Activated CD8-positive, alpha-beta T cell treated with anti-CD3 and anti-CD28 coated beads for 36 hours (primary cell): ENCODE results near the gene KMT5B. TPM values are rescaled to one million over a fixed set of nuclear protein-coding genes. Genes with fewer than 3 reads are reported as not detected.

ENCODE experiments used
- ATAC-seq: fragments of 200-7000 bp; cut with Tn5 transposase; one replicate; pipeline ENCODE4 v1.10.0; 2021; ENCODE audit warnings: mild to moderate bottlenecking, moderate library complexity
- CTCF ChIA-PET: fragments of 350-600 bp; sonication (Branson Sonifier 250); formaldehyde crosslinking; loops from one replicate; lab custom pipeline; 2021; ENCODE audit warnings: antibody characterized with exemption; lab: Charles Lee
- POLR2A ChIA-PET: fragments of 350-600 bp; sonication (Branson Sonifier 250); formaldehyde crosslinking; loops from one replicate; lab custom pipeline; 2021; ENCODE audit warnings: antibody characterized with exemption; lab: Charles Lee
- DNase-seq: peaks from one replicate; pipeline ENCODE4 v3.0.0-alpha.2; 2020
- H3K27ac Mint-ChIP-seq: one replicate; pipeline ENCODE4 v1.8.0; 2021; ENCODE audit warnings: mild to moderate bottlenecking, mixed read lengths
- H3K27me3 Mint-ChIP-seq: one replicate; pipeline ENCODE4 v1.8.0; 2021; ENCODE audit warnings: mixed read lengths
- H3K36me3 Mint-ChIP-seq: one replicate; pipeline ENCODE4 v1.8.0; 2021; ENCODE audit warnings: low read depth, mixed read lengths
- H3K4me1 Mint-ChIP-seq: one replicate; pipeline ENCODE4 v1.8.0; 2021; ENCODE audit warnings: low read depth, mixed read lengths
- H3K4me3 Mint-ChIP-seq: one replicate; pipeline ENCODE4 v1.8.0; 2021; ENCODE audit warnings: mild to moderate bottlenecking, moderate library complexity, mixed read lengths
- H3K9me3 Mint-ChIP-seq: one replicate; pipeline ENCODE4 v1.8.0; 2021; ENCODE audit warnings: mixed read lengths
- intact Hi-C: fragments of 100-400 bp; cut with micrococcal nuclease; formaldehyde crosslinking; loops from one replicate; pipeline ENCODE4 v1.10.0; 2022
- total RNA-seq, 2 experiments: library from RNA; stranded (reverse); gene quantifications; one replicate each; pipeline ENCODE4 v1.2.3, GENCODE V29; 2021
- TF ChIP-seq, protein P1 (sequence below): fragments of 200-600 bp; IDR thresholded peaks from one replicate; pipeline ENCODE4 v1.8.0; 2022; ENCODE audit warnings: antibody characterized with exemption, mild to moderate bottlenecking

The KMT5B gene
- total RNA-seq, 2 experiments from 2014 or later, result 16.9 to 17.9 TPM

DNA sequence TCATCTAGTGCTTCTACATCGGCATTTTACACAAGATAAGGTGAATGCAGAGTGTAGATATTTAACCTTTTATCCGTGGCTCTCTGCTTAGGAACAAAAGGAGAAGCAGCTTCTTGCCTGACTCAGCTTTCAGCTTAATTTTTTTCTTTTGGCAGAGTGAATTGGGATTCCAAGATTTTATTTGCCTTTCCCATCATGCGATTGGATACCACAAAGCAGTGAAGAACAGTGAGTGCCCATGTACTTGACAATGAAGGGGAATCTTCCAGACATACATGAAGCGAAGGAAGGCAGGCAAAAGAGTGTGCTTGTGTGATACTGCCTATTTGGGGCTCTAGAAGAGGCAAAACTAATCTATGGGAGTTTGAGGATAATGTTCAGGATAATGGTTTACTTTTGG lies 74.9 kb downstream of the KMT5B start:
- H3K9me3 Mint-ChIP-seq, result peaks cover 3% of the 10 kb centered on the region
- H3K27ac Mint-ChIP-seq, result no peak overlapping the region
- intact Hi-C loops, result no loop called here
- H3K4me3 Mint-ChIP-seq, result no peak overlapping the region
- ChIA-PET CTCF (no interaction called here), POLR2A (no interaction called here)
- H3K36me3 Mint-ChIP-seq, result peaks cover 2% of the 10 kb centered on the region
- peaks cover 13% of the 10 kb centered on the region for H3K4me1 Mint-ChIP-seq
- TF ChIP-seq, protein P1, sequence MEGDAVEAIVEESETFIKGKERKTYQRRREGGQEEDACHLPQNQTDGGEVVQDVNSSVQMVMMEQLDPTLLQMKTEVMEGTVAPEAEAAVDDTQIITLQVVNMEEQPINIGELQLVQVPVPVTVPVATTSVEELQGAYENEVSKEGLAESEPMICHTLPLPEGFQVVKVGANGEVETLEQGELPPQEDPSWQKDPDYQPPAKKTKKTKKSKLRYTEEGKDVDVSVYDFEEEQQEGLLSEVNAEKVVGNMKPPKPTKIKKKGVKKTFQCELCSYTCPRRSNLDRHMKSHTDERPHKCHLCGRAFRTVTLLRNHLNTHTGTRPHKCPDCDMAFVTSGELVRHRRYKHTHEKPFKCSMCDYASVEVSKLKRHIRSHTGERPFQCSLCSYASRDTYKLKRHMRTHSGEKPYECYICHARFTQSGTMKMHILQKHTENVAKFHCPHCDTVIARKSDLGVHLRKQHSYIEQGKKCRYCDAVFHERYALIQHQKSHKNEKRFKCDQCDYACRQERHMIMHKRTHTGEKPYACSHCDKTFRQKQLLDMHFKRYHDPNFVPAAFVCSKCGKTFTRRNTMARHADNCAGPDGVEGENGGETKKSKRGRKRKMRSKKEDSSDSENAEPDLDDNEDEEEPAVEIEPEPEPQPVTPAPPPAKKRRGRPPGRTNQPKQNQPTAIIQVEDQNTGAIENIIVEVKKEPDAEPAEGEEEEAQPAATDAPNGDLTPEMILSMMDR, result no peak
- no peak for DNase-seq
- ATAC-seq, result no peak
- H3K27me3 Mint-ChIP-seq, result no peaks in the 10 kb centered on the region

DNA sequence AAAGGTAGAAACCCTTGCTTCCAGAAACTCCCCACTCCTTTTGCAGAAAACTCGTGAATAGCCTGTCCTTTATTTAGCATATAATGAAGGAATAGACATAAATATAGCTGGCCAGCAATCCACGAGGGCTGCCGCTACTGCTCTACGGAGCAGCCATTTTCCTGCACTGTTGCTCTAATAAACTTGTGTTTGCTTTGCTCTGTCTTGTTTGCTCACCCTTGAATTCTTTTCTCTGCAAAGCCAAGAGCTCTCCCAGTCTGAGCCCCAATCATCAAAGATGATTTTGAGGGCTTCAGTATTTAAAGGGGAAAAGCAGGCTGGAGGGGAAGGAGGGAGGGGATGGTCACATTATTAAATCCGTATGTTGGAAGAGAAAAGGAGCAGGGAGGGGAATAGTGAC lies 75.3 kb downstream of the KMT5B start:
- TF ChIP-seq, protein P1, result no peak
- no peak for ATAC-seq
- ChIA-PET CTCF (no interaction called here), POLR2A (no interaction called here)
- H3K27ac Mint-ChIP-seq, result no peak overlapping the region
- H3K27me3 Mint-ChIP-seq, result no peaks in the 10 kb centered on the region
- intact Hi-C loops, result no loop called here
- H3K4me3 Mint-ChIP-seq, result no peak overlapping the region
- peaks cover 3% of the 10 kb centered on the region for H3K36me3 Mint-ChIP-seq
- no peak for DNase-seq
- H3K4me1 Mint-ChIP-seq, result peaks cover 13% of the 10 kb centered on the region
- H3K9me3 Mint-ChIP-seq, result peaks cover 3% of the 10 kb centered on the region

DNA sequence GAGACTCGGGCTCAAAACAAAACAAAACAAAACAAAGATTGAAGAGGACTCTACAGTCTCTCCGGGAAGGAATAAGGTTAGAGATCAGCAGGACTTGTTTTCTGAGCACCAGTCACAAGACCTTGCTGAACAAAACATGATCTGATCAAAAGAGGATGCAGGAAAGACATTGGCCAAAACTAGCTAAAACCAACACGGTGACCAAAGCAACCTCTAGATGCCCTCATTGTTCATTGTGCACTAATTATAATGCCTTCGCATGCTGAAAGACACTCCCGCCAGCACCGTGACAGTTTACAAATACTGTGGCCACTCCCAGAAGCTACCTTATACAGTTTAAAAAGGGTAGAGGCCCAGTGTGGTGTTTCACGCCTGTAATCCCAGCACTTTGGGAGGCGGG lies 76.2 kb downstream of the KMT5B start:
- ChIA-PET POLR2A (no interaction called here), CTCF (no interaction called here)
- Mint-ChIP-seq H3K27ac (no peak overlapping the region), H3K4me1 (peaks cover 6% of the 10 kb centered on the region), H3K9me3 (peaks cover 10% of the 10 kb centered on the region), H3K36me3 (peaks cover 4% of the 10 kb centered on the region), H3K27me3 (no peaks in the 10 kb centered on the region), H3K4me3 (no peak overlapping the region)
- intact Hi-C loops, result no loop called here
- ATAC-seq (no peak), DNase-seq (no peak)
- TF ChIP-seq, protein P1, result no peak

DNA sequence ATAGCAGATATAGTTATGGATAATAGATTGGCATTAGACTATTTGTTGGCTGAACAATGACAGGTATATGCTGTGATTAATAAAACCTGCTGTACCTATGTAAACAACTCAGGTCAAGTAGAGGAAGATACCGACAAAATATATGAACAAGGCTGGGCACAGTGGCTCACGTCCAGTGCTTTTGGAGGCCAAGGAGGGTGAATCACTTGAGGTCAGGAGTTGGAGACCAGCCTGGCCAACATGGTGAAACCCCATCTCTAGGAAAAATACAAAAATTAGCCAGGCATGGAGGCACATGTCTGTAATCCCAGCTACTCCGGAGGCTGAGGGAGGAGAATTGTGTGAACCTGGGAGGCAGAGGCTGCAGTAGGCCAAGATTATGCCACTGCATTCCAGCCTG lies 77.9 kb downstream of the KMT5B start:
- DNase-seq, result no peak
- ChIA-PET CTCF (no interaction called here), POLR2A (no interaction called here)
- H3K27ac Mint-ChIP-seq, result no peak overlapping the region
- peaks cover 4% of the 10 kb centered on the region for H3K36me3 Mint-ChIP-seq
- H3K4me1 Mint-ChIP-seq, result no peaks in the 10 kb centered on the region
- no peaks in the 10 kb centered on the region for H3K27me3 Mint-ChIP-seq
- TF ChIP-seq, protein P1, result no peak
- no peak for ATAC-seq
- no peak overlapping the region for H3K4me3 Mint-ChIP-seq
- H3K9me3 Mint-ChIP-seq, result peaks cover 10% of the 10 kb centered on the region
- intact Hi-C loops, result no loop called here

DNA sequence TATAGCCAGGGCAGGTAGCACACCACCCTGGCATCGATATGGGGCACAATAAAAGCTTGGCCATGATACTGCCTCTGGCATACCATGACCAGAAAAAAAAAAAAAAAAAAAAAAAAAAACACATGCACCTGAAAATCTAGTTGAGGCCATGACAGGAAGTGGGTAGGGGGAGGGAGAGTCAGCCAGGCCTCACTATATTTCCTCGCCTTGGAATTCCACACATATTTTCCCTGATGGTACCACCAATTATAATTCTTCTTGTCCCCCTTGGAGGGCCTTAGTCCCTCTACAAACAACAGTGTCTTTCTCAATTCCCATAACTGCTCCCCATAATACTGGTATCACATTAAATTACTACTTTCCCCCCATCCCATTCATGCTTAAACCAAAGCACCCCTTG lies 79.3 kb downstream of the KMT5B start:
- DNase-seq (no peak), ATAC-seq (no peak)
- intact Hi-C loops, result no loop called here
- peaks cover 11% of the 10 kb centered on the region for H3K27me3 Mint-ChIP-seq
- H3K36me3 Mint-ChIP-seq, result peaks cover 4% of the 10 kb centered on the region
- peaks cover 2% of the 10 kb centered on the region for H3K4me1 Mint-ChIP-seq
- H3K27ac Mint-ChIP-seq, result no peak overlapping the region
- no peak overlapping the region for H3K4me3 Mint-ChIP-seq
- H3K9me3 Mint-ChIP-seq, result peaks cover 10% of the 10 kb centered on the region
- CTCF ChIA-PET, result no interaction called here
- TF ChIP-seq, protein P1, result no peak
- POLR2A ChIA-PET, result no interaction called here
